Measurements from ENCODE around the gene CACNA1D.

DNA sequence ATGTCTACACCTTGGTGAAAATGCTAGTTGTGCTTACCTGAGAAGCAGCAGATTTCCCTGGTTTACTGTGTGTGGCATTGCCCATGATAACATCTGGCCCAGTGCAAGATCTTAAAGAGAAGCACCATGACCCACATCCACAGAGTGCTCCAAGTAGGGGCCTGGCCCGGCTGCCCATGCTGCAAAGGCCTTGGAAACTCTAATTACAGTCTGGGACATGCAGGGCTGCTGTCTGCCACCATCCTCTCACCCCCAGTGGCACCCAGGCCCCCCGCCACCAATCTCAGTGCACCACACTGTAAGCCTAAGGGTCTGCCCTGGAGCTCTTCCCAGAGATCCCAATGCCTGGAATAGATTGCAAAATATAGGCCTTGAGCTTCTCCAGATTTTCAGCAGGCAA lies 219.2 kb downstream of the CACNA1D start:
- TF ChIP-seq, protein P1, sequence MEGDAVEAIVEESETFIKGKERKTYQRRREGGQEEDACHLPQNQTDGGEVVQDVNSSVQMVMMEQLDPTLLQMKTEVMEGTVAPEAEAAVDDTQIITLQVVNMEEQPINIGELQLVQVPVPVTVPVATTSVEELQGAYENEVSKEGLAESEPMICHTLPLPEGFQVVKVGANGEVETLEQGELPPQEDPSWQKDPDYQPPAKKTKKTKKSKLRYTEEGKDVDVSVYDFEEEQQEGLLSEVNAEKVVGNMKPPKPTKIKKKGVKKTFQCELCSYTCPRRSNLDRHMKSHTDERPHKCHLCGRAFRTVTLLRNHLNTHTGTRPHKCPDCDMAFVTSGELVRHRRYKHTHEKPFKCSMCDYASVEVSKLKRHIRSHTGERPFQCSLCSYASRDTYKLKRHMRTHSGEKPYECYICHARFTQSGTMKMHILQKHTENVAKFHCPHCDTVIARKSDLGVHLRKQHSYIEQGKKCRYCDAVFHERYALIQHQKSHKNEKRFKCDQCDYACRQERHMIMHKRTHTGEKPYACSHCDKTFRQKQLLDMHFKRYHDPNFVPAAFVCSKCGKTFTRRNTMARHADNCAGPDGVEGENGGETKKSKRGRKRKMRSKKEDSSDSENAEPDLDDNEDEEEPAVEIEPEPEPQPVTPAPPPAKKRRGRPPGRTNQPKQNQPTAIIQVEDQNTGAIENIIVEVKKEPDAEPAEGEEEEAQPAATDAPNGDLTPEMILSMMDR (IDR thresholded peaks at IDR 0.05), result no peak
- TF ChIP-seq EP300 (IDR thresholded peaks at IDR 0.05; ENCODE audit: low read depth), result no peak
